Fibroblast of villous mesenchyme (primary cell): ENCODE measurements around the gene HUNK. TPM values are rescaled to one million over a fixed set of nuclear protein-coding genes. Genes with fewer than 3 reads are reported as not detected.

Source experiments
- DNase-seq: peaks from one replicate; pipeline ENCODE4 v3.0.0-alpha.2; 2010; ENCODE audit warnings: low read depth
- H3K4me3 ChIP-seq: 2 replicates; pipeline ENCODE4 v1.5.1; 2011; ENCODE audit warnings: low read depth, mild to moderate bottlenecking, low read length
- total RNA-seq: library from RNA; depleted of rRNA; stranded (reverse); fragments of >200 nt; gene quantifications from 2 replicates; pipeline ENCODE4 v1.2.3, GENCODE V29; 2012
- TF ChIP-seq, protein P1 (sequence below): IDR thresholded peaks from 2 replicates; pipeline ENCODE4 v1.5.1; 2012; ENCODE audit warnings: low read depth, mild to moderate bottlenecking, low read length; ENCODE audit not compliant: insufficient read depth

Gene HUNK
- total RNA-seq, 1 donor: 1.3 TPM

GRCh38 chr21:31885146-31885545 is 12.3 kb downstream of the HUNK start:
- TF ChIP-seq, protein P1, sequence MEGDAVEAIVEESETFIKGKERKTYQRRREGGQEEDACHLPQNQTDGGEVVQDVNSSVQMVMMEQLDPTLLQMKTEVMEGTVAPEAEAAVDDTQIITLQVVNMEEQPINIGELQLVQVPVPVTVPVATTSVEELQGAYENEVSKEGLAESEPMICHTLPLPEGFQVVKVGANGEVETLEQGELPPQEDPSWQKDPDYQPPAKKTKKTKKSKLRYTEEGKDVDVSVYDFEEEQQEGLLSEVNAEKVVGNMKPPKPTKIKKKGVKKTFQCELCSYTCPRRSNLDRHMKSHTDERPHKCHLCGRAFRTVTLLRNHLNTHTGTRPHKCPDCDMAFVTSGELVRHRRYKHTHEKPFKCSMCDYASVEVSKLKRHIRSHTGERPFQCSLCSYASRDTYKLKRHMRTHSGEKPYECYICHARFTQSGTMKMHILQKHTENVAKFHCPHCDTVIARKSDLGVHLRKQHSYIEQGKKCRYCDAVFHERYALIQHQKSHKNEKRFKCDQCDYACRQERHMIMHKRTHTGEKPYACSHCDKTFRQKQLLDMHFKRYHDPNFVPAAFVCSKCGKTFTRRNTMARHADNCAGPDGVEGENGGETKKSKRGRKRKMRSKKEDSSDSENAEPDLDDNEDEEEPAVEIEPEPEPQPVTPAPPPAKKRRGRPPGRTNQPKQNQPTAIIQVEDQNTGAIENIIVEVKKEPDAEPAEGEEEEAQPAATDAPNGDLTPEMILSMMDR: no peak
- no peak overlapping the region for H3K4me3 ChIP-seq
- no peak for DNase-seq

GRCh38 chr21:31886915-31887314 is 14.1 kb downstream of the HUNK start:
- no peak overlapping the region for H3K4me3 ChIP-seq
- TF ChIP-seq, protein P1: no peak
- no peak for DNase-seq

DNA sequence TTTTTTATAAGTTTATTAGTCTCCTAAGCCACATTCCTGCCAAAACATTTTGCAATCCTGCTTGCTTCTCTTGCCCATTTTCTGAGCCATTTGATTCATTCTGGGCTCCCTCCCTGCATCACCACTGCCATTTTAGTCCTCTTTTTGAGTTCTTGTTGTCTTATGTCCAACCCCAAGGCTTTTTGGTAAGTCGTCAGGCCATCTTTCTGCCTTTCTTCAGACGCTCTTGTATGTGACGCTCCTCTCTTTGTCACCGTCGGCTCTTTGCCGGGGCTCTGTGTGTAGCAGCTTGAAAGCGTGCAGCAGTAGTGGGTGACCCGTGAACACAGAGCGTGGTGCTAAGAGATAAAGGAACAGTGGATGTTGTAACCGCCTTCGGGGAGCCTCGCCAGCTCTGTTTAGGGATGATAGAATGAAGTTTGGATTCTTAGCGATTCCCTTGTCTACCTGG is 14.6 kb downstream of the HUNK start:
- no peak for DNase-seq
- TF ChIP-seq, protein P1: no peak
- no peak overlapping the region for H3K4me3 ChIP-seq

DNA sequence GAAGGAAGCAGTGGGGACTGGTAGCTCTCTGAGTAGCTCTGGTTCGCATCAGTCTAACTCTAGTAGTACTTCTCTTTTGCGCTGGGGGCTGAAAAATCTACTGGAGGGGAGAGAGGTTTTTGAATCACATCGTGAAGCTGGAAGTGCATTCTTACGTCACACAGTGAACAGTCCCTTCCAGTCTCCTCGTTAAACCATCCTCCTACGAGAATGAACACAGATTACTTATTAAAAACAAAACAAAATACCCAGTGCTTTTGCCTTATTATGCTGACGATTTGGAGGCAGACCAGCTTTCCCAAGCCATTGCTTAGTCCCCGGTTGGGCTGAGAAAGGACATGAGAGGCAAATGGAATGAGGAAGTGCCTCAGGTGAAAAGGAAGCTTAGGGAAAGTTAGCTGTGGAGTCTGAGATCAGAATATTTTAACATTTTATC is 16.1 kb downstream of the HUNK start:
- TF ChIP-seq, protein P1: no peak
- H3K4me3 ChIP-seq: no peak overlapping the region
- DNase-seq: no peak

DNA sequence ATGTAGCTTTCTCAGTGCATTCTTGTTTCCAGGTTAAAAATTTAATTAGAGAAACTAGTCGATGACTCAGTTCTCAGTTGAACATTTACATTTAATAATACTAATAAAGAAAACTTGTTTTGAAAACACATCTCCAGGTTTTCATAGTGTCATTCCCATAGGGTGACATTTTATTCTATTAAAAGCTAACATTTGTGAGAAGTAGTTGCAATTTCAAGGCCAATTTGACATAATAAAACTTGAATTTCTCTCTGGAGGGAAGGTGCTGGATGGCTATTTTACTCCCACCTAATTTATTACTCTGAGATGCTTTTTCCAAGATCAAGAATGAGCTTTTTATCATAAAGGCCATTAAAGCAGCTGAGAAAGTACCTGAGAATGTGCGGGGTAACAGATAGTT is 16.6 kb downstream of the HUNK start:
- no peak for DNase-seq
- no peak overlapping the region for H3K4me3 ChIP-seq
- TF ChIP-seq, protein P1: no peak

GRCh38 chr21:31892686-31893085 is 19.9 kb downstream of the HUNK start:
- TF ChIP-seq, protein P1: no peak
- no peak overlapping the region for H3K4me3 ChIP-seq
- DNase-seq: no peak

DNA sequence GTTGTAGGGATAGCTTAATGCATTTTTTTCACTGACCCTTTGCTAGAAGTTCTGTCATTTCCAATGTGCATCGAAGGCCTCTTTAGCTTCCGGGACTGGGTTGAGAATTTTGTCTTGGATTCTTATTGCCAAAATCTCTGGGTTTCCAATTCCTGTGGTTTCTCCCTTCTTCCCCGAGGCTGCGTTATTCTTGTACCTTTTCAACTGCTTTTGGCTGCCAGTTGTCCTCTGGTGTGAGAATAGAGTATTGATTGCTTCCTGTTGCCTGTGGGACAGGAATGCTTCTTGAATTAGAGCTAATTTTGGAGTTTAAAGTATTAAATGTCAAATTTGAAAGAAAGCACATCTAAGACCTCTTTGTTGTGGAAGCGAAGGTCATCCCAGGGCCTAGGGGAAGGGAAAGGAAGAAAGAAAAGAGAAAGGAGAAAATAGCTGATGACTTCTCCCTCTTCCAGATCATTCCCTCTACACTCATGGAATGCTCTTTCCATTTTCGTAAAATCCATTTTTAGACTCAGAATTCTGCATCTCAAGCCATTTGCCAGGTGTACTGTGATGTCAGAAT is 21.1 kb downstream of the HUNK start:
- TF ChIP-seq, protein P1: no peak
- DNase-seq: no peak
- no peak overlapping the region for H3K4me3 ChIP-seq
